ENCODE results near the gene MVD. TPM values are rescaled to one million over a fixed set of nuclear protein-coding genes. Genes with fewer than 3 reads are reported as not detected.
A peak's percentile ranks its signal among the peaks of the same experiment; 100 is the strongest.

Gene MVD
- total and polyA plus RNA-seq, 2 of the 13 experiments (the other 11 are each of a cell fraction or from before 2014, with no cell fraction given): 28.1 to 187 TPM

- no peak for TF ChIP-seq ZBTB21 (CRISPR knock-in tag; IDR thresholded peaks at IDR 0.05)
- no peak for TF ChIP-seq FLYWCH1 (CRISPR knock-in tag; IDR thresholded peaks at IDR 0.05)
- TF ChIP-seq ZNF598 (CRISPR knock-in tag; IDR thresholded peaks at IDR 0.05; ENCODE audit: borderline replicate concordance): no peak
- TF ChIP-seq ZFP82 (CRISPR knock-in tag; IDR thresholded peaks at IDR 0.05; ENCODE audit: borderline replicate concordance): 0 out of 2 replicates have a peak, but pooled peaks have one; percentile 78
- 0 out of 2 replicates have a peak, but pooled peaks have one; percentile 5 for TF ChIP-seq ZNF709 (CRISPR knock-in tag; IDR thresholded peaks at IDR 0.05)
- no peak for TF ChIP-seq ATF7 (IDR thresholded peaks at IDR 0.05)
- no peak for TF ChIP-seq ATF7 (CRISPR knock-in tag; IDR thresholded peaks at IDR 0.05)
- TF ChIP-seq, protein P1, sequence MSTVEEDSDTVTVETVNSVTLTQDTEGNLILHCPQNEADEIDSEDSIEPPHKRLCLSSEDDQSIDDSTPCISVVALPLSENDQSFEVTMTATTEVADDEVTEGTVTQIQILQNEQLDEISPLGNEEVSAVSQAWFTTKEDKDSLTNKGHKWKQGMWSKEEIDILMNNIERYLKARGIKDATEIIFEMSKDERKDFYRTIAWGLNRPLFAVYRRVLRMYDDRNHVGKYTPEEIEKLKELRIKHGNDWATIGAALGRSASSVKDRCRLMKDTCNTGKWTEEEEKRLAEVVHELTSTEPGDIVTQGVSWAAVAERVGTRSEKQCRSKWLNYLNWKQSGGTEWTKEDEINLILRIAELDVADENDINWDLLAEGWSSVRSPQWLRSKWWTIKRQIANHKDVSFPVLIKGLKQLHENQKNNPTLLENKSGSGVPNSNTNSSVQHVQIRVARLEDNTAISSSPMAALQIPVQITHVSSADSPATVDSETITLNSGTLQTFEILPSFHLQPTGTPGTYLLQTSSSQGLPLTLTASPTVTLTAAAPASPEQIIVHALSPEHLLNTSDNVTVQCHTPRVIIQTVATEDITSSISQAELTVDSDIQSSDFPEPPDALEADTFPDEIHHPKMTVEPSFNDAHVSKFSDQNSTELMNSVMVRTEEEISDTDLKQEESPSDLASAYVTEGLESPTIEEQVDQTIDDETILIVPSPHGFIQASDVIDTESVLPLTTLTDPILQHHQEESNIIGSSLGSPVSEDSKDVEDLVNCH (CRISPR knock-in tag; IDR thresholded peaks at IDR 0.05): no peak
- TF ChIP-seq ZNF331 (CRISPR knock-in tag; IDR thresholded peaks at IDR 0.05): no peak
- TF ChIP-seq ZNF251 (CRISPR knock-in tag; IDR thresholded peaks at IDR 0.05): no peak
- TF ChIP-seq ZNF552 (CRISPR knock-in tag; IDR thresholded peaks at IDR 0.05; ENCODE audit: borderline replicate concordance): no peak
- TF ChIP-seq ZNF629 (CRISPR knock-in tag; conservative IDR thresholded peaks at IDR 0.05): no peak
- no peak for TF ChIP-seq GPBP1L1 (CRISPR knock-in tag; IDR thresholded peaks at IDR 0.05)
- no peak for TF ChIP-seq PLRG1 (conservative IDR thresholded peaks at IDR 0.05)
- 0 out of 2 replicates have a peak, but pooled peaks have one; percentile 5 for TF ChIP-seq ZBTB39 (CRISPR knock-in tag; IDR thresholded peaks at IDR 0.05)
- TF ChIP-seq CREM (IDR thresholded peaks at IDR 0.05): no peak
- TF ChIP-seq CREM (CRISPR knock-in tag; IDR thresholded peaks at IDR 0.05): no peak
- TF ChIP-seq ZNF713 (CRISPR knock-in tag; IDR thresholded peaks at IDR 0.05): no peak
- TF ChIP-seq, protein P2, sequence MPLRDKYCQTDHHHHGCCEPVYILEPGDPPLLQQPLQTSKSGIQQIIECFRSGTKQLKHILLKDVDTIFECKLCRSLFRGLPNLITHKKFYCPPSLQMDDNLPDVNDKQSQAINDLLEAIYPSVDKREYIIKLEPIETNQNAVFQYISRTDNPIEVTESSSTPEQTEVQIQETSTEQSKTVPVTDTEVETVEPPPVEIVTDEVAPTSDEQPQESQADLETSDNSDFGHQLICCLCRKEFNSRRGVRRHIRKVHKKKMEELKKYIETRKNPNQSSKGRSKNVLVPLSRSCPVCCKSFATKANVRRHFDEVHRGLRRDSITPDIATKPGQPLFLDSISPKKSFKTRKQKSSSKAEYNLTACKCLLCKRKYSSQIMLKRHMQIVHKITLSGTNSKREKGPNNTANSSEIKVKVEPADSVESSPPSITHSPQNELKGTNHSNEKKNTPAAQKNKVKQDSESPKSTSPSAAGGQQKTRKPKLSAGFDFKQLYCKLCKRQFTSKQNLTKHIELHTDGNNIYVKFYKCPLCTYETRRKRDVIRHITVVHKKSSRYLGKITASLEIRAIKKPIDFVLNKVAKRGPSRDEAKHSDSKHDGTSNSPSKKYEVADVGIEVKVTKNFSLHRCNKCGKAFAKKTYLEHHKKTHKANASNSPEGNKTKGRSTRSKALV (CRISPR knock-in tag; IDR thresholded peaks at IDR 0.05): no peak
- TF ChIP-seq ZSCAN22 (CRISPR knock-in tag; IDR thresholded peaks at IDR 0.05): no peak
- TF ChIP-seq PAX8 (CRISPR knock-in tag; IDR thresholded peaks at IDR 0.05; ENCODE audit: borderline replicate concordance): no peak
- no peak for TF ChIP-seq KDM5B (CRISPR knock-in tag; IDR thresholded peaks at IDR 0.05; ENCODE audit: borderline replicate concordance)
- no peak for TF ChIP-seq ZNF614 (CRISPR knock-in tag; IDR thresholded peaks at IDR 0.05; ENCODE audit: borderline replicate concordance)
- 0 out of 2 replicates have a peak, but pooled peaks have one; percentile 39 for TF ChIP-seq HIVEP1 (CRISPR knock-in tag; IDR thresholded peaks at IDR 0.05)
- no peak for TF ChIP-seq ZNF335 (CRISPR knock-in tag; IDR thresholded peaks at IDR 0.05)
- no peak for TF ChIP-seq FOXK2 (IDR thresholded peaks at IDR 0.05)
Observed at GRCh38 chr16:88662222-88662842, 559 bp downstream of the MVD start (continued).

All from HepG2 (cell line).